ENCODE measurements around the gene GATA3.

The GATA3 gene

DNA sequence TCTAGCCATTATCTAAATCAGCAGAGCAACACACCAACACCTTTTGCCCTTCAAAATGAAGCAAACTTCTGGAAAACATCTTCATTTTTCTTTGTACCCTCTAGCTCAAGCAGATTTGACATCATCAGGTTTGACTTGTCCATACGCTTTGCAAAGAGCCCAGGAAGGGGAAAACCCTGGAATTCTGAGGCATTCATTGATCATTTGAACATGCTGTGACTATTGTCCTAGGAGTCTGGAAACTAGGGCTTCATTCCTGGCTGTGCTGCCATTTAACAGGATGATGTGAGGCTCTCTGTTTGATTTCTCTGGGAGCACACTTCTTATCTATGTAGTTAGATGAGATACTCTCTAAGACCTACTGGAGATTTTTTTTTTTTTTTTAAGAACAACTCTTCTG lies 23.5 kb downstream of the GATA3 start:
- H3K4me3 ChIP-seq (replicated peaks; ENCODE audit: low read depth, low read length) = no peak overlapping the region
- DNase-seq (ENCODE audit: extremely low read depth, low read depth) = no peak
- TF ChIP-seq, protein P1, sequence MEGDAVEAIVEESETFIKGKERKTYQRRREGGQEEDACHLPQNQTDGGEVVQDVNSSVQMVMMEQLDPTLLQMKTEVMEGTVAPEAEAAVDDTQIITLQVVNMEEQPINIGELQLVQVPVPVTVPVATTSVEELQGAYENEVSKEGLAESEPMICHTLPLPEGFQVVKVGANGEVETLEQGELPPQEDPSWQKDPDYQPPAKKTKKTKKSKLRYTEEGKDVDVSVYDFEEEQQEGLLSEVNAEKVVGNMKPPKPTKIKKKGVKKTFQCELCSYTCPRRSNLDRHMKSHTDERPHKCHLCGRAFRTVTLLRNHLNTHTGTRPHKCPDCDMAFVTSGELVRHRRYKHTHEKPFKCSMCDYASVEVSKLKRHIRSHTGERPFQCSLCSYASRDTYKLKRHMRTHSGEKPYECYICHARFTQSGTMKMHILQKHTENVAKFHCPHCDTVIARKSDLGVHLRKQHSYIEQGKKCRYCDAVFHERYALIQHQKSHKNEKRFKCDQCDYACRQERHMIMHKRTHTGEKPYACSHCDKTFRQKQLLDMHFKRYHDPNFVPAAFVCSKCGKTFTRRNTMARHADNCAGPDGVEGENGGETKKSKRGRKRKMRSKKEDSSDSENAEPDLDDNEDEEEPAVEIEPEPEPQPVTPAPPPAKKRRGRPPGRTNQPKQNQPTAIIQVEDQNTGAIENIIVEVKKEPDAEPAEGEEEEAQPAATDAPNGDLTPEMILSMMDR (IDR thresholded peaks at IDR 0.05; ENCODE audit: low read depth, low read length, missing control alignments) = no peak

DNA sequence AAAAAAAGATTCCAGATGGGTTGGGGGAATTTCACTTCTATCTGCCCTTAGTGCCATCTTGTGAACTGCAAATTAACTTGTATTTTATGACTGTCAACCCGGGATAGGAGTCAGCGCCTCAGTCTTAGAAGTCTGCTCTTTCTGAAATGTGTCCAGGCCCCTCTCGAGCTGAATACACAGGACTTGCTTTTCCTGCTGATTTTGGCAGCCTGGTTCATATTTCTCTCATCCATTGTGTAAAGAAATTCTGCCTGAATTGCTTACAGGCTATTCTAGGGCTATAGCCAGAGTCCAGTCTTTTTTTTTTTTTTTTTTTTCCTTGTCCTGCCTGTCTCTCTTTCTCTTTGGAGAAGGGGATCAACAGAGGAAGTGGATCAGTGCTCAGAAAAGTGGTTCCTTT lies 24.6 kb downstream of the GATA3 start:
- TF ChIP-seq, protein P1 (IDR thresholded peaks at IDR 0.05; ENCODE audit: low read depth, low read length, missing control alignments) = no peak
- no peak for DNase-seq (ENCODE audit: extremely low read depth, low read depth)
- H3K4me3 ChIP-seq (replicated peaks; ENCODE audit: low read depth, low read length) = no peak overlapping the region

DNA sequence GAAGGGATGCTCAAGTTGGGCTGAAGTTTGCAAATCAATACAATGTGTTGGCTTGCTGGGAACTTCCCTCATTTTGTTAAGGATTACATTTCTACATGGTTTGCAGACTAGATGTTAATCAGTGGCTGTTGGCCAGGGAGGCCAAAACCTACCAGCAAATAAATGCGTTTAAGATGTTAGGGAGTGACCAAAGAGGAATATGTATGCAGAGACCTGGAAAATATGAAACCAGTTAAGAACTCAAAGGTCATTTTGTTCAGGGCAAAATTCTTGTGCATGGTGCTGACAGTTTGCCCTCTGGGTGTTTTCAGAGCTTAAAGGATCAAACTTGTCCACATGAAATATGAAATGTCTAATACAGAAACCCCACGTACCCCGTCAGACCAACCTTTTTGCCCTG lies 30.3 kb downstream of the GATA3 start:
- DNase-seq (ENCODE audit: extremely low read depth, low read depth) = peak; percentile 6
- TF ChIP-seq, protein P1 (IDR thresholded peaks at IDR 0.05; ENCODE audit: low read depth, low read length, missing control alignments) = no peak
- H3K4me3 ChIP-seq (replicated peaks; ENCODE audit: low read depth, low read length) = no peak overlapping the region

DNA sequence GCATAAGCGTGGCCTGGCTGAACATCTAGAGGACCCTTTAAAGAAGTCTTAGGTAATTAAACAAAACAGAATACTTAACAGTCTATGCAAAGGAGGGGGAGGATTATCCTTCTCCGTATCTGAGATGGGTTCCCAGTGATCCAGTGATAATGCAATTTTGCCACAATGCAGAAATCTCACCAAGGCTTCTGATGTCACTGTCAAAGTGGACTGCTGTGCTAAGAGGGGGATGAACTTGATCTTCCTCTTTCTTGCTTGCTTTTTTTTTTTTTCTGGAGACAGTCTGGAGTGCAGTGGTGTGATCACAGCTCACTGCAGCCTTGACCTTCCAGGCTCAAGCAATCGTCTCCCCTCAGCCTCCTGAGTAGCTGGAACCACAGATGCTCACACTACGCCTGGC lies 30.8 kb downstream of the GATA3 start:
- no peak for DNase-seq (ENCODE audit: extremely low read depth, low read depth)
- TF ChIP-seq, protein P1 (IDR thresholded peaks at IDR 0.05; ENCODE audit: low read depth, low read length, missing control alignments) = no peak
- no peak overlapping the region for H3K4me3 ChIP-seq (replicated peaks; ENCODE audit: low read depth, low read length)

DNA sequence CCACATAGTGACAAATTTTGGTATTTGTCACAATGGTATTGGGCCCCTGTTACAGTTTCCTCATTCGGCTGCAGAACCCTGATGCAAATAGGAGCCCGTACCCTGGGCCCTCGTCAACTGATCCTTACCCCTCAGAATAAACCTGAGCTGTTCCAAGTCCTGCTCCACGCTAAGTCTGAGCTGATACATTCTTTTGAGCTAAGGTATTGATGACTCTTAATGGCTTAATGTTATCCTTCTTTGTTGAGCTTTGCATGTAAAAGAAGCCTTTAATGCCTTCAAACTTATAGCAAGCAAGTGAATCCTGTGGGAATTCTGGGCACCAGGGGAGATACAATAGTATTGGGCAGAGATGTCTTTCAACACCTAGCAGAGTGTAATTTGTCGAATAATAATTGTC lies 31.8 kb downstream of the GATA3 start:
- TF ChIP-seq, protein P1 (IDR thresholded peaks at IDR 0.05; ENCODE audit: low read depth, low read length, missing control alignments) = no peak
- H3K4me3 ChIP-seq (replicated peaks; ENCODE audit: low read depth, low read length) = no peak overlapping the region
- no peak for DNase-seq (ENCODE audit: extremely low read depth, low read depth)

DNA sequence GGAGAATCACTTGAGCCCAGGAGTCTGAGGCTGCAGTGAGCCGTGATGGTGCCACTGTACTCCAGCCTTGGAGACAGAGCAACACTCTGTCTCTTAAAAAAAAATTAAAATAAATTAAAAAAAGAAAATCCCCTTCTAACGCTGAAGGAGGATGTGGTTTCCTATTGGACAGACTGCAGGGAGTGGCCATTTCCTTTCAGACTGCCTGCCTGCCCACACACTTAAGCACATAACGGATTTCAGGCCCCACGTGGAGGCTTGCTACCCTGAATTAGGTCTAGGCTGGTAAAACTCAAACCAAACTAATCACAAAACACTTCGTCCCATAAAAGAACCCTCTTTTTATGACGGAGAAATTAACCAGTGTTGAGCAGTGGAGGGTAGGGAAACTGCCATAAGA lies 34.0 kb downstream of the GATA3 start:
- TF ChIP-seq, protein P1 (IDR thresholded peaks at IDR 0.05; ENCODE audit: low read depth, low read length, missing control alignments) = no peak
- no peak overlapping the region for H3K4me3 ChIP-seq (replicated peaks; ENCODE audit: low read depth, low read length)
- no peak for DNase-seq (ENCODE audit: extremely low read depth, low read depth)

DNA sequence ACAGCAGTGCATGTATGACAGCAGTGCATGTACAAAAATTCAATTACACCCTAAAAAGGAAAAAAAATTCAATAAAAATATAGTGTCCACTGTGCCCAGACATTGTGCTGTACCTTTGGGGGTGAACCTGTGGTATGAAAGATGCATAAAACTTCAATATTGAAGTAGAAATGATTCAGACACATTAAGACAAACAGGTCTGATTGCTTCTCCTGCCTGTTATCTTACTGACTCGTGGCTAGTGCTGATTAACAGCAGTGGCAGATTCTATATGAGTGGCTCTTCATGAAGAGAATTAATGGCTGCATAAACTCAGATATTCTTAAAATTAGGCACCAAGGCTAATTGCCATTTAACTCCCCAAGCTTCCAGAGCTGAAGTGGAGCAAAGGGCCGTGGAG lies 37.9 kb downstream of the GATA3 start:
- no peak for DNase-seq (ENCODE audit: extremely low read depth, low read depth)
- TF ChIP-seq, protein P1 (IDR thresholded peaks at IDR 0.05; ENCODE audit: low read depth, low read length, missing control alignments) = no peak
- H3K4me3 ChIP-seq (replicated peaks; ENCODE audit: low read depth, low read length) = no peak overlapping the region

Data from HFF-Myc (cell line).